SU-DHL-6 (cell line): Measurements from ENCODE around the gene ATP6V0B.

Experiments
- H2AFZ ChIP-seq: fragments of 200-600 bp; sonication (generic); 2 replicates; pipeline ENCODE4 v1.6.1; 2014; ENCODE audit warnings: low read depth, mild to moderate bottlenecking, moderate library complexity, mixed read lengths, antibody characterized with exemption, low read length; ENCODE audit not compliant: severe bottlenecking
- H3F3A ChIP-seq: fragments of 200-600 bp; shearing (Covaris generic); 2 replicates; pipeline ENCODE4 v1.6.0; 2016; ENCODE audit warnings: antibody characterized with exemption, mild to moderate bottlenecking; ENCODE audit not compliant: insufficient read depth
- H3K27ac ChIP-seq: fragments of 200-600 bp; sonication (generic); 2 replicates; pipeline ENCODE4 v1.5.1; 2016; ENCODE audit warnings: low read depth, mild to moderate bottlenecking, low read length, moderate library complexity, mixed read lengths
- H3K27me3 ChIP-seq: fragments of 200-600 bp; sonication (generic), shearing (Covaris generic); 2 replicates; pipeline ENCODE4 v1.6.0; 2014; ENCODE audit warnings: mild to moderate bottlenecking, low read length
- H3K36me3 ChIP-seq: fragments of 200-600 bp; sonication (generic); 2 replicates; pipeline ENCODE4 v1.6.1; 2014; ENCODE audit warnings: mild to moderate bottlenecking, low read length, mixed read lengths
- H3K4me2 ChIP-seq: fragments of 300-600, 200-600 bp; shearing (Covaris generic), sonication (generic); 2 replicates; pipeline ENCODE4 v1.6.0; 2014; ENCODE audit warnings: low read length, low read depth, mild to moderate bottlenecking; ENCODE audit not compliant: poor library complexity, severe bottlenecking
- H3K4me3 ChIP-seq: fragments of 200-600 bp; sonication (generic); 2 replicates; pipeline ENCODE4 v1.5.1; 2014; ENCODE audit warnings: antibody characterized with exemption, low read length, mild to moderate bottlenecking, mixed read lengths; ENCODE audit not compliant: insufficient read depth, poor library complexity, severe bottlenecking
- H3K79me2 ChIP-seq: fragments of 200-600 bp; sonication (generic); 2 replicates; pipeline ENCODE4 v1.6.1; 2014; ENCODE audit warnings: mild to moderate bottlenecking, low read length, moderate library complexity; ENCODE audit not compliant: insufficient read depth
- H3K9ac ChIP-seq: fragments of 200-600 bp; sonication (generic); 2 replicates; pipeline ENCODE4 v1.7.0; 2014; ENCODE audit warnings: mild to moderate bottlenecking, low read length
- H3K9me2 ChIP-seq: fragments of 200-600 bp; sonication (generic); replicated peaks from 2 replicates; pipeline ENCODE4 v1.6.1; 2014; ENCODE audit warnings: low read length; ENCODE audit not compliant: insufficient read depth
- H3K9me3 ChIP-seq: fragments of 200-600 bp; sonication (generic); 2 replicates; pipeline ENCODE4 v1.6.1; 2014; ENCODE audit warnings: low read length, mixed read lengths; ENCODE audit not compliant: insufficient read depth
- H4K20me1 ChIP-seq: fragments of 200-600 bp; sonication (generic); 2 replicates; pipeline ENCODE4 v1.6.1; 2014; ENCODE audit warnings: low read depth, mild to moderate bottlenecking, antibody characterized with exemption, low read length, moderate library complexity, mixed read lengths
- CTCF ChIP-seq: fragments of 200-600 bp; sonication (generic); IDR thresholded peaks from one replicate; pipeline ENCODE4 v1.5.1; 2017; ENCODE audit warnings: antibody characterized with exemption, mild to moderate bottlenecking, low read length, moderate library complexity; ENCODE audit not compliant: insufficient read depth, poor library complexity, severe bottlenecking
- EZH2phosphoT487 ChIP-seq: fragments of 200-600 bp; sonication (generic), shearing (Covaris generic); conservative IDR thresholded peaks from 2 replicates; pipeline ENCODE4 v1.6.1; 2018; ENCODE audit warnings: mild to moderate bottlenecking, antibody characterized with exemption, low read length, moderate library complexity, mixed read lengths

The ATP6V0B gene

DNA sequence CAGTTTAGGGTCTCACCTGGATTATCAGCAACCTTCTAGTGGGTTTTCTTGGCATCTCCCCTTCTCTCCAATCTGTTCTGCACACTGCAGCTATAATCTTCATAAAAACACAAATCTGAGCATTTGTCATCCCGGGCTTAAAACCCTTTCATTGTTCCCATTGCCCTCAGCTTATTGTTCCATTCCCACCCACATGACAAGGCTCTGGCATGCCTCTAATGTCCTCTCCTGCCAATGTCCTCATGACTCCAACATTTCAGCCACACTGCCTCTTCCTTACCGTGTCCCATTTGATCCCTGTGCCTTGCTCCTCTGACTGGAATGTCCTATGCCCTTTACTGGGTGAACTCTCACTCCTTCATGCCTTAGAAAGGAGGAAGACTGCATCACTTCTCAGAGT lies 12.4 kb upstream of the ATP6V0B start:
- no peaks in the 10 kb centered on the region for H3K36me3 ChIP-seq

GRCh38 chr1:43963006-43963405 lies 11.8 kb upstream of the ATP6V0B start:
- Histone ChIP-seq H2AFZ (no peak overlapping the region), H3K4me2 (no peak overlapping the region), H3K4me3 (no peak overlapping the region), H3F3A (no peaks in the 10 kb centered on the region), H3K9me3 (no peaks in the 10 kb centered on the region), H4K20me1 (no peaks in the 10 kb centered on the region), H3K9ac (no peak overlapping the region), H3K9me2 (no peaks in the 10 kb centered on the region), H3K27me3 (no peaks in the 10 kb centered on the region), H3K27ac (no peak overlapping the region), H3K36me3 (no peaks in the 10 kb centered on the region), H3K79me2 (no peaks in the 10 kb centered on the region)
- TF ChIP-seq CTCF (no peak), EZH2phosphoT487 (no peak)

More for the DNA sequence above, 12.4 kb upstream of the ATP6V0B start:
- Histone ChIP-seq H3K9ac (no peak overlapping the region), H3K4me2 (no peak overlapping the region), H3K27me3 (no peaks in the 10 kb centered on the region), H3K9me3 (no peaks in the 10 kb centered on the region), H3K79me2 (no peaks in the 10 kb centered on the region), H3K9me2 (no peaks in the 10 kb centered on the region), H2AFZ (no peak overlapping the region), H3K27ac (no peak overlapping the region), H3F3A (no peaks in the 10 kb centered on the region), H3K4me3 (no peak overlapping the region), H4K20me1 (no peaks in the 10 kb centered on the region)
- TF ChIP-seq EZH2phosphoT487 (no peak), CTCF (no peak)

GRCh38 chr1:43963890-43964289 lies 10.9 kb upstream of the ATP6V0B start:
- no peak for TF ChIP-seq EZH2phosphoT487
- TF ChIP-seq CTCF = no peak

More at GRCh38 chr1:43963890-43964289, 10.9 kb upstream of the ATP6V0B start:
- no peaks in the 10 kb centered on the region for H3K9me3 ChIP-seq
- H3K36me3 ChIP-seq = no peaks in the 10 kb centered on the region
- no peaks in the 10 kb centered on the region for H3K27me3 ChIP-seq
- no peaks in the 10 kb centered on the region for H3K79me2 ChIP-seq
- H3K27ac ChIP-seq = no peak overlapping the region
- no peak overlapping the region for H3K9ac ChIP-seq
- H3K4me3 ChIP-seq = no peak overlapping the region
- H3K9me2 ChIP-seq = no peaks in the 10 kb centered on the region
- H2AFZ ChIP-seq = no peak overlapping the region
- no peak overlapping the region for H3K4me2 ChIP-seq
- H3F3A ChIP-seq = no peaks in the 10 kb centered on the region
- H4K20me1 ChIP-seq = no peaks in the 10 kb centered on the region
